AG09309 (cell line): Measurements from ENCODE around the gene SCARF1.
A peak's percentile ranks its signal among the peaks of the same experiment; 100 is the strongest.

Experiments
- DNase-seq: peaks from one replicate; pipeline ENCODE4 v3.0.0-alpha.2; 2010; ENCODE audit warnings: low read depth
- H3K4me3 ChIP-seq: 2 replicates; pipeline ENCODE4 v1.5.1; 2011; ENCODE audit warnings: mild to moderate bottlenecking, low read depth, low read length, moderate library complexity; ENCODE audit not compliant: control insufficient read depth
- TF ChIP-seq, protein P1 (sequence below): IDR thresholded peaks from 2 replicates; pipeline ENCODE4 v1.5.1; 2011; ENCODE audit warnings: mild to moderate bottlenecking, low read depth, low read length, inconsistent platforms; ENCODE audit not compliant: insufficient read depth, control insufficient read depth; ENCODE audit errors: missing control alignments

SCARF1 gene

DNA sequence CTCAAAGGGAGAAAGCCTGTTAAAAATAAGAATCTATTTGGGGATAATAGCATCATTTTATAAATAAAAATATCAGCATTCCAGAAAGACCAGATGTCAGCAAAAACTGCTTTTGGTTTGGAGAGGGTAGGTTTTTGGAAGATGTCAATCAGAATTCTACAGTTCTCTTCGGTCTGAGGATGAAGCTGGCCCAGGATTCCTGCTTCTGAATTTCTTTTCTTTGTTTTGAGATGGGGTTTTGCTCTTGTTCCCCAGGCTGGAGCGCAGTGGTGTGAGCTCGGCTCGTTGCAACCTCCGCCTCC lies 52.0 kb downstream of the SCARF1 start:
- H3K4me3 ChIP-seq: no peak overlapping the region

DNA sequence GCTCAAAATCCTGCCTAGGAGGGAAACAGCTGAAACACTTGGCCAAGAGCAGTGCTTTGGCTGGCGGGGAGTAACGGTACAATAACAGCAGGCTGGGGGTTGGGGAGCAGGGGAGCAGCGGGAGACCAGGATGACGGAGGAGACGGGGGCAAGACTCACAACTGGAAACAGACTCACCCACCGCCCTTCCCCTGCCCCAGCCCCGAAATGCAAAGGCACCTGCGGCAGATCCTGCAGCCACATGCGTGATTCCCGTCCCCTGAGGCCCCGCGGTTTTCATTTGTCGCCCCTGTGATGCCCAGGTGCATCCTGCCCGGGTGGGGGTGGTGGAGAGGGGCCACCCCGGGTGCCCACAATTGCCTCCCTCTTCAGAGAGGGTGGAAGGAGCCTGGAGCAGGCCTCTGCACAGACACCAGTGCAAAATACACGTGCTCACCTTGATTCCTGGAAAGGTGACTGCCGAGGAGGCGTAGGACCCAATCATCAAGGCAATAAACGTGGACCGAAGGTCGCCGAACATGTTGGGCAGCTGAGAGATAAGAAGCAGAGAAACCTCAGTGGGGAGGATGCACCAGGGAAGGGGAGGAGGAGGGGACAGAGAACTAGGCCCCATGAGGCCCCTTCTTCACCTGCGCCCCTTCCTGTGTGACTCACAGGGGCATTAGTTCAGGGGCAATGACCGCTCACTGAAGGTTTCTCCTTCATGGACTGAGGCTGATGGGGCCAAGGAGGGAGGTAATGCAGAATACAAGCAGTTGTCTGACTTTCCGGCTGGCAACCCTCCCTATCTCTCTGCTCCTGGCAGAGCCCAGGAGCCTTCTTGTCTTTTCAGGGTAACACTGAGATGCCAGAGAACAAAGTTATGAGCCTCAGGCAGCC lies 52.5 kb downstream of the SCARF1 start:
- H3K4me3 ChIP-seq: no peak overlapping the region
- DNase-seq: no peak
- TF ChIP-seq, protein P1, sequence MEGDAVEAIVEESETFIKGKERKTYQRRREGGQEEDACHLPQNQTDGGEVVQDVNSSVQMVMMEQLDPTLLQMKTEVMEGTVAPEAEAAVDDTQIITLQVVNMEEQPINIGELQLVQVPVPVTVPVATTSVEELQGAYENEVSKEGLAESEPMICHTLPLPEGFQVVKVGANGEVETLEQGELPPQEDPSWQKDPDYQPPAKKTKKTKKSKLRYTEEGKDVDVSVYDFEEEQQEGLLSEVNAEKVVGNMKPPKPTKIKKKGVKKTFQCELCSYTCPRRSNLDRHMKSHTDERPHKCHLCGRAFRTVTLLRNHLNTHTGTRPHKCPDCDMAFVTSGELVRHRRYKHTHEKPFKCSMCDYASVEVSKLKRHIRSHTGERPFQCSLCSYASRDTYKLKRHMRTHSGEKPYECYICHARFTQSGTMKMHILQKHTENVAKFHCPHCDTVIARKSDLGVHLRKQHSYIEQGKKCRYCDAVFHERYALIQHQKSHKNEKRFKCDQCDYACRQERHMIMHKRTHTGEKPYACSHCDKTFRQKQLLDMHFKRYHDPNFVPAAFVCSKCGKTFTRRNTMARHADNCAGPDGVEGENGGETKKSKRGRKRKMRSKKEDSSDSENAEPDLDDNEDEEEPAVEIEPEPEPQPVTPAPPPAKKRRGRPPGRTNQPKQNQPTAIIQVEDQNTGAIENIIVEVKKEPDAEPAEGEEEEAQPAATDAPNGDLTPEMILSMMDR: no peak

More for the DNA sequence above, 52.0 kb downstream of the SCARF1 start:
- TF ChIP-seq, protein P1: no peak
- no peak for DNase-seq

DNA sequence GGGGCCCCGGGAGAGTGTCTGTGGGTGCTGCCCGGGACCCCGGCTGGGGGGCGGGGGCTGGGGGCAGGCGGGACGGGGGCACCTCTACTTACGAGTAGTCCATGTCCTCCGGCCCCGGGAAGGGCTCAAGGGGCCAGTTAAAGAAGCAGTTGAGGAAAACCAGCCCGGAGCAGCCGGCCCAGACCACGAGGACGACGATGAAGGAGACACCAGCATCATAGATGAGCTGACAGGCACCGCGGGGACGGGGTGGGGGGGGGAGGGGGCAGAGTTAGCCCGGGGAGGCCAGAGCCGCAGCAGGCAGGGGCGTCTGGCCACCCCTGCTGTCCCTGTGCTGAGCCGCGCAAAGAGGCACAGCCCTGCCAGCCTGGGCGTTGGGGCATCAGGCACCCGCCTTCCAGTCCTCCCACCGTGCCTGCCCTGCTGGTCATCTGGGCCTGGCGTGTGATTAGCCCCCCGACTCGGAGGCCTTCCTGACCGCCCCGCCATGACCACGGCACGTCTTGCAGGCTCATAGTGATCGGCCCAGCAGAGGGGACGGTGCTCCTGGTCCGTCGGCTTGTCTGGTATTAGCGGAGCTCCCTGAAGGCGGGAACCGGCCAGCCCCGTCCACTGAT lies 54.0 kb downstream of the SCARF1 start:
- TF ChIP-seq, protein P1: no peak
- H3K4me3 ChIP-seq: no peak overlapping the region
- no peak for DNase-seq

DNA sequence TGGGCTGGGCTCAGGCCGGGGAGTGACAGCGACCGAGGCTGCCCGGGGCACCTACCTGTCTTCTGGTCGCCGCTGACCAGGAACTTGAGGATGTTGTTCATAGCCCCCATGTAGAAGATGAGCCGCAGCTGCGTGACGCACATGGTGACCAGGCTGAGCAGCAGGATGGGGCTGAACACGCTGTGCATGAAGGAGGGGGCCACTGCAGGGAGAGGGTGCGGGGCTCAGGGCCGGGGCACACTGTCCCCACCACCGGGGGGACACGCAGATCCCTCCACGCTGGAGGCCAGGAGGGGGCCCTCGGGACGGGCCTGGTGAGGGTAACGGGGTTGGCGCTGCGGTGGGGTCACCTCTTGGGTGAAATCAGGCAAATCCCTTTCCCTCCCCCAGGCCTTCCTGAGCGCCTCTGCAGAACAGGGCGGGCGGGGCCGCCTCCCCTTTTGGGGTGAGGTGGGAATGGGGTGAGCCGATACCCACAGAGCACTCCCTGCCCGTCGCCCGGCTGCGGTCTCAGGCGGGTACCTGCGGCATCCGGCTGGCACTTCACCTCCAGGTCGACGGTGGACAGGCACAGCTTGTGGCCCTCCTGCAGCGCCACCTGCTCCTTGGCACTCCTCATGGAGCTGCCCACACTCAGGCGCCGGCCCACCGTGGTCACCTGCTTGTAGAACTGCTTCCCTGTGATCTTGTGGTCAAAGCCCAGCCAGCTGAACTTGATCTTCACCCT lies 54.6 kb downstream of the SCARF1 start:
- no peak overlapping the region for H3K4me3 ChIP-seq
- TF ChIP-seq, protein P1: no peak
- no peak for DNase-seq

DNA sequence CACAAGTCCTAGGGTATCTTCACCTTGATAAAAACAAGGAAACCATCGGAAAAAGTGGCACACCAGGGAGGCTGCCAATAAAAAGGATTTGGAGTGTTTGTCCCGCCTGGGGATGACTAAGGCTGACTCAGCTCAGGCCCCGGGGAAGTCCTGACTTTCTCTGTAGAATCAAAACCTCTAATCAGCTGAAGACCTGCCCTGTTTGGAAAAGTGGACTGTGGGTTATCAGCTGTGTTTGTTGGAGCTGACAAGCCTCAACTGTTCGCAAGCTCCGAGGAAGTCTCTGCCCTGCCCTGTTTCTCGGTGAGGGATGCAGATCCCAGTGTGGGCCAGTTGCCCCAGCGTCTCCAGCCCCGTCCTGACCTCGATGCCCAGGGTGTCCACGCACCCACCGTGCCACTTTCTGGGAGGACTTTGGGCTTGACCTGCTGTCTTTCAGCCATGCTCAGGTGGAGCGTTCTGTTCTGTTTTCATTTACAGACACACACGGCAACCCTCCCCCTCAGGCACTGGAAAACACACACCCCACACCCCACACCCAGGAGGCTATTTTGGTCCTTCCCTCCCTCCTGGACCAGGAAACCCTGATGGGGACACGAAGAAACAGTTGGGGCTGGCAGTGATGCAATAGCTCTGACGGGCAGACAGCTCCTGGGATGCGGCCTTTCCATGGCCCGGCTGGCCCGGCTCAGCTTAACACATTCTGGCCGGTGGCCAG lies 55.3 kb downstream of the SCARF1 start:
- TF ChIP-seq, protein P1: no peak
- DNase-seq: peak; percentile 45
- no peak overlapping the region for H3K4me3 ChIP-seq

DNA sequence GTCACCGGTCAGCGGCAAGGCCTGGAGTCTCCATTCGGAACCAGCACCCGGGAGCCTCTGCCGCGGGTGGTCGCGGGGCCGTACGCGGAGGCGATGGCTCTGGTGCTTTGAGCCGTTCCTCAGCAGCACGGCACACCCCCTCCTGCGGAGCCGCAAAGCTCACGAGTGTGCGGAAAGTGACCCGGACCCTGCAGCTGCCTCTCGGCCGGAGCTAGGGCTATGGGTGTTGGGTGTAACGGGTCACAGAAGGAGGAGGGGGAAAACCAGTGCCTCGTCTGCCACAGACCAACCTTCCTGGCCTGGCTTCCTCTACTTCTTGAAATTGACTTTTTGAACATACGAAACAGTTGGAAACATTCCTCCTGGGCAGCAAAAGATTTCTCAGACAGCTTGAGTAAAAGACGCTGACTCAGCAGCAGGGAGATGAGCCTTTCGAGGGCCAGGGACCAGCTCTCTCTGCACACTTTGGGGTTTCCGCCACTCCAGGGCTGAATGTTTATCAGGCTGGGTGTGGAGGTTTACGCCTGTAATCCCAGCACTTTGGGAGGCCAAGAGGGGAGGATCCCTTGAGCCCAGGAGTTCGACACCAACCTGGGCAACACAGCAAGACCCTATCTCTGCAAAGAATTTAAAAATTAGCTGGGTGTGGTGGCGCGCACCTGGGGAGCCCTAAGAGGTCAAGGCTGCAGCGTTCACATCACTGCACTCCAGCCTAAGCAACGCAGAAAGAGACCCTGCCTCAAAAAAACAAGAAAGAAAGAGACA lies 56.5 kb downstream of the SCARF1 start:
- TF ChIP-seq, protein P1: no peak
- H3K4me3 ChIP-seq: no peak overlapping the region
- no peak for DNase-seq
